ENCODE results near the gene ZCRB1.
A peak's percentile ranks its signal among the peaks of the same experiment; 100 is the strongest.
"Not testable (repeated sequence)": the region's sequence is repeated elsewhere in the genome, so short reads cannot be mapped to it uniquely, and the experiment has no call there.

The ZCRB1 gene

GRCh38 chr12:42325653-42326474, at the start of gene ZCRB1, which contains the start of gene PPHLN1:
ZCRB1 (minus strand) TSS chr12:42326094; CDS start chr12:42324102, 1,992 bp downstream.
PPHLN1 (plus strand) TSS chr12:42326167; CDS start chr12:42335903, 9,736 bp downstream.
- no peak for FAIRE-seq

- no peak for FAIRE-seq
These were observed 47.8 kb upstream of the ZCRB1 start for GRCh38 chr12:42373669-42374068.

- FAIRE-seq = peak; percentile 74
These were observed 46.4 kb upstream of the ZCRB1 start for GRCh38 chr12:42372154-42372791.

- no peak for FAIRE-seq
These were observed 44.1 kb upstream of the ZCRB1 start for GRCh38 chr12:42370013-42370412.

- FAIRE-seq = no peak
These were observed 39.6 kb upstream of the ZCRB1 start for GRCh38 chr12:42365486-42365885.

GRCh38 chr12:42364692-42365091, 38.8 kb upstream of the ZCRB1 start:
- FAIRE-seq = no peak

- no peak for FAIRE-seq
These were observed 36.9 kb upstream of the ZCRB1 start for GRCh38 chr12:42362647-42363260.

- FAIRE-seq = no peak
These were observed 36.2 kb upstream of the ZCRB1 start for GRCh38 chr12:42361909-42362646.

GRCh38 chr12:42360747-42361403, 35.0 kb upstream of the ZCRB1 start:
- FAIRE-seq = no peak

- FAIRE-seq = no peak
These were observed 30.4 kb upstream of the ZCRB1 start for GRCh38 chr12:42356344-42356743.

GRCh38 chr12:42350021-42350407, 24.1 kb upstream of the ZCRB1 start:
- FAIRE-seq = not testable (repeated sequence)

- FAIRE-seq = not testable (repeated sequence)
These were observed 23.5 kb upstream of the ZCRB1 start for GRCh38 chr12:42349119-42350020.

- no peak for FAIRE-seq
These were observed 20.6 kb upstream of the ZCRB1 start for GRCh38 chr12:42346403-42347002.

- no peak for FAIRE-seq
These were observed 17.8 kb upstream of the ZCRB1 start for GRCh38 chr12:42343721-42344120.

GRCh38 chr12:42342028-42342427, 16.1 kb upstream of the ZCRB1 start:
- no peak for FAIRE-seq

- no peak for FAIRE-seq
These were observed 12.4 kb upstream of the ZCRB1 start for GRCh38 chr12:42338280-42338679.

GRCh38 chr12:42336286-42336685, 10.4 kb upstream of the ZCRB1 start:
- no peak for FAIRE-seq

- peak; percentile 99 for FAIRE-seq
These were observed 6.7 kb upstream of the ZCRB1 start for GRCh38 chr12:42332301-42333285.

GRCh38 chr12:42330097-42330496, 4.2 kb upstream of the ZCRB1 start:
- FAIRE-seq = not testable (repeated sequence)

- no peak for FAIRE-seq
These were observed 1.3 kb upstream of the ZCRB1 start for GRCh38 chr12:42327227-42327590.

All from islet of Langerhans (tissue), 1 donor.